Astrocyte (in vitro differentiated cells and primary cell): ENCODE results near the gene DNHD1. TPM values are rescaled to one million over a fixed set of nuclear protein-coding genes. Genes with fewer than 3 reads are reported as not detected.

Source experiments
- DNase-seq: peaks from one replicate; pipeline ENCODE4 v3.0.0-alpha.2; 2010; ENCODE audit warnings: low read depth
- FAIRE-seq: peaks from 2 replicates; lab custom pipeline; 2011; peaks lifted over from hg19 to GRCh38; lab: Jason Lieb, UNC
- H2AFZ ChIP-seq: 2 replicates; pipeline ENCODE4 v1.6.0; 2012; ENCODE audit warnings: low read depth, low read length, inconsistent platforms
- H3K27ac ChIP-seq: 2 replicates; pipeline ENCODE4 v1.5.1; 2011; ENCODE audit warnings: low read depth, low read length, inconsistent platforms
- H3K27me3 ChIP-seq: 2 replicates; pipeline ENCODE4 v1.6.0; 2011; ENCODE audit warnings: low read length, inconsistent platforms; ENCODE audit not compliant: insufficient read depth
- H3K36me3 ChIP-seq: 2 replicates; pipeline ENCODE4 v1.5.1; 2011; ENCODE audit warnings: low read length, inconsistent platforms; ENCODE audit not compliant: insufficient read depth
- H3K4me1 ChIP-seq: 2 replicates; pipeline ENCODE4 v1.5.1; 2011; ENCODE audit warnings: low read length, inconsistent platforms; ENCODE audit not compliant: insufficient read depth
- H3K4me2 ChIP-seq: 2 replicates; pipeline ENCODE4 v1.6.0; 2012; ENCODE audit warnings: low read length, inconsistent platforms
- H3K4me3 ChIP-seq: 2 replicates; pipeline ENCODE4 v1.5.1; 2011; ENCODE audit warnings: low read depth, mild to moderate bottlenecking, low read length, inconsistent platforms; ENCODE audit not compliant: insufficient read depth
- H3K79me2 ChIP-seq: 2 replicates; pipeline ENCODE4 v1.6.0; 2012; ENCODE audit warnings: mild to moderate bottlenecking, low read length, inconsistent platforms; ENCODE audit not compliant: insufficient read depth
- H3K9ac ChIP-seq: 2 replicates; pipeline ENCODE4 v1.6.0; 2012; ENCODE audit warnings: mild to moderate bottlenecking, low read length, inconsistent platforms
- H3K9me3 ChIP-seq: 2 replicates; pipeline ENCODE4 v1.5.1; 2012; ENCODE audit warnings: low read depth, mild to moderate bottlenecking, low read length, inconsistent platforms; ENCODE audit not compliant: insufficient read depth
- H4K20me1 ChIP-seq: 2 replicates; pipeline ENCODE4 v1.6.0; 2012; ENCODE audit warnings: low read length, inconsistent platforms; ENCODE audit not compliant: insufficient read depth
- H3K27ac Mint-ChIP-seq: one replicate; pipeline ENCODE4 v1.8.0; 2021; ENCODE audit warnings: mild to moderate bottlenecking, mixed read lengths; ENCODE audit not compliant: unreplicated experiment
- H3K27me3 Mint-ChIP-seq: one replicate; pipeline ENCODE4 v1.8.0; 2021; ENCODE audit warnings: low read depth, mixed read lengths; ENCODE audit not compliant: unreplicated experiment
- H3K36me3 Mint-ChIP-seq: one replicate; pipeline ENCODE4 v1.8.0; 2021; ENCODE audit warnings: low read depth, mixed read lengths; ENCODE audit not compliant: unreplicated experiment
- H3K4me1 Mint-ChIP-seq: one replicate; pipeline ENCODE4 v1.8.0; 2021; ENCODE audit warnings: low read depth, mixed read lengths; ENCODE audit not compliant: unreplicated experiment
- H3K4me3 Mint-ChIP-seq: one replicate; pipeline ENCODE4 v1.8.0; 2021; ENCODE audit warnings: mild to moderate bottlenecking, moderate library complexity, mixed read lengths; ENCODE audit not compliant: unreplicated experiment
- H3K9me3 Mint-ChIP-seq: one replicate; pipeline ENCODE4 v1.8.0; 2021; ENCODE audit warnings: mild to moderate bottlenecking, mixed read lengths; ENCODE audit not compliant: unreplicated experiment
- CTCF ChIP-seq: IDR thresholded peaks from 2 replicates; pipeline ENCODE4 v1.5.1; 2011; ENCODE audit warnings: low read depth, mild to moderate bottlenecking, inconsistent platforms, low read length, moderate library complexity; ENCODE audit not compliant: insufficient read depth
- EZH2 ChIP-seq: IDR thresholded peaks from 2 replicates; pipeline ENCODE4 v1.6.1; 2012; ENCODE audit warnings: mild to moderate bottlenecking, low read length, inconsistent platforms; ENCODE audit not compliant: insufficient read depth
- total RNA-seq: library from RNA; stranded (reverse); gene quantifications from 2 replicates; pipeline ENCODE4 v1.2.1, GENCODE V29; 2021

The DNHD1 gene
- total RNA-seq, 1 donor from 2014 or later: 8.2 TPM

- DNase-seq: no peak
- Mint-ChIP-seq H3K27ac (no peak overlapping the region), H3K36me3 (peaks cover 17% of the 10 kb centered on the region), H3K9me3 (no peaks in the 10 kb centered on the region), H3K4me3 (no peak overlapping the region), H3K4me1 (peaks cover 8% of the 10 kb centered on the region), H3K27me3 (no peaks in the 10 kb centered on the region)
- Histone ChIP-seq H3K27me3 (no peaks in the 10 kb centered on the region), H3K36me3 (peaks cover 44% of the 10 kb centered on the region), H4K20me1 (peaks cover 62% of the 10 kb centered on the region), H3K27ac (no peak overlapping the region), H3K9ac (no peak overlapping the region), H3K4me1 (peaks cover 12% of the 10 kb centered on the region), H3K4me3 (no peak overlapping the region), H3K4me2 (no peak overlapping the region), H3K79me2 (peaks cover 80% of the 10 kb centered on the region), H2AFZ (no peak overlapping the region), H3K9me3 (no peaks in the 10 kb centered on the region)
- TF ChIP-seq CTCF (no peak), EZH2 (no peak)
- no peak for FAIRE-seq
Measured at GRCh38 chr11:6599881-6600390, 102.9 kb downstream of the DNHD1 start.

GRCh38 chr11:6601041-6601461 lies 104.0 kb downstream of the DNHD1 start:
- Mint-ChIP-seq H3K9me3 (no peaks in the 10 kb centered on the region), H3K27ac (no peak overlapping the region), H3K4me1 (peaks cover 9% of the 10 kb centered on the region), H3K4me3 (no peak overlapping the region), H3K27me3 (no peaks in the 10 kb centered on the region), H3K36me3 (peaks cover 17% of the 10 kb centered on the region)
- H3K9me3 ChIP-seq: no peaks in the 10 kb centered on the region
- H3K4me1 ChIP-seq: peaks cover 21% of the 10 kb centered on the region
- DNase-seq (no peak), FAIRE-seq (no peak)
- no peak overlapping the region for H3K4me2 ChIP-seq
- no peak overlapping the region for H3K4me3 ChIP-seq
- H3K79me2 ChIP-seq: peaks cover 92% of the 10 kb centered on the region
- peaks cover 42% of the 10 kb centered on the region for H3K36me3 ChIP-seq
- peaks cover 60% of the 10 kb centered on the region for H4K20me1 ChIP-seq
- TF ChIP-seq CTCF: no peak
- no peak for TF ChIP-seq EZH2
- no peak overlapping the region for H3K9ac ChIP-seq
- H3K27ac ChIP-seq: no peak overlapping the region
- H3K27me3 ChIP-seq: no peaks in the 10 kb centered on the region
- no peak overlapping the region for H2AFZ ChIP-seq
